ENCODE results near the gene THAP11. TPM values are rescaled to one million over a fixed set of nuclear protein-coding genes. Genes with fewer than 3 reads are reported as not detected.
A peak's percentile ranks its signal among the peaks of the same experiment; 100 is the strongest.

The THAP11 gene
- total and polyA plus RNA-seq, 2 of the 13 experiments (the other 11 are each of a cell fraction or from before 2014, with no cell fraction given) = 44.2 to 53.4 TPM

GRCh38 chr16:67842509-67843342, 606 bp downstream of the THAP11 start (continued):
- no peak for TF ChIP-seq ZBTB40 (IDR thresholded peaks at IDR 0.05)
- TF ChIP-seq ZBTB40 (CRISPR knock-in tag; IDR thresholded peaks at IDR 0.05) = peak; percentile 44; the same call in 1 of the 2 replicates
- no peak for TF ChIP-seq RFX5 (IDR thresholded peaks at IDR 0.05; ENCODE audit: low read depth, low read length)
- peak; percentile 93; the same call in 1 of the 2 replicates for TF ChIP-seq FUBP1 (CRISPR knock-in tag; IDR thresholded peaks at IDR 0.05; ENCODE audit: borderline replicate concordance)
- no peak for TF ChIP-seq HOMEZ (CRISPR knock-in tag; IDR thresholded peaks at IDR 0.05; ENCODE audit: low read depth)
- TF ChIP-seq ZBTB2 (CRISPR knock-in tag; IDR thresholded peaks at IDR 0.05; ENCODE audit: low read depth) = 0 out of 2 replicates have a peak, but pooled peaks have one; percentile 36
- no peak for TF ChIP-seq FOXA1 (IDR thresholded peaks at IDR 0.05)
- TF ChIP-seq FOXA1 (CRISPR knock-in tag; IDR thresholded peaks at IDR 0.05) = no peak; the same call in 1 of the 2 replicates
- no peak for TF ChIP-seq KAT8 (CRISPR knock-in tag; IDR thresholded peaks at IDR 0.05)
- TF ChIP-seq CEBPG (CRISPR knock-in tag; IDR thresholded peaks at IDR 0.05) = no peak
- TF ChIP-seq YY1 (IDR thresholded peaks at IDR 0.05; ENCODE audit: insufficient read depth, insufficient replicate concordance, low read depth, low read length) = peak; percentile 77

Data from HepG2 (cell line).